Ascending aorta (tissue), 2 donors: ENCODE results near the gene AP2B1. TPM values are rescaled to one million over a fixed set of nuclear protein-coding genes. Genes with fewer than 3 reads are reported as not detected.

ENCODE experiments used
- DNase-seq, 2 donors: peaks; one replicate each; pipeline ENCODE4 v3.0.0-alpha.2; 2019; ENCODE audit warnings: low spot score in 2 of 2
- H3K27ac ChIP-seq, 2 donors: fragments of 200-600 bp; sonication (generic); one replicate each; pipeline ENCODE4 v1.5.1; 2016 to 2017; ENCODE audit warnings: mild to moderate bottlenecking in 1 of 2
- H3K27me3 ChIP-seq: fragments of 200-600 bp; sonication (generic); one replicate; pipeline ENCODE4 v1.5.1; 2017
- H3K36me3 ChIP-seq, 2 donors: fragments of 200-600 bp; sonication (generic); one replicate each; pipeline ENCODE4 v1.5.1; 2016
- H3K4me1 ChIP-seq, 2 donors: fragments of 200-600 bp; sonication (generic); one replicate each; pipeline ENCODE4 v1.5.1; 2016 to 2017; ENCODE audit warnings: mild to moderate bottlenecking in 1 of 2
- H3K4me3 ChIP-seq, 2 donors: fragments of 200-600 bp; sonication (generic); one replicate each; pipeline ENCODE4 v1.5.1; 2016 to 2017; ENCODE audit warnings: mild to moderate bottlenecking in 1 of 2
- H3K9me3 ChIP-seq, 2 donors: fragments of 200-600 bp; sonication (generic); one replicate each; pipeline ENCODE4 v1.5.1; 2016
- CTCF ChIP-seq, 3 experiments: fragments of 200-600 bp in 2 of 3; fragments of 450-650 bp in 1 of 3; sonication (generic) in 2 of 3; IDR thresholded peaks; one replicate each; pipeline ENCODE4 v1.5.1; 2016 to 2019; ENCODE audit warnings: antibody characterized with exemption in 3 of 3, mild to moderate bottlenecking in 1 of 3, moderate library complexity in 1 of 3
- intact Hi-C: fragments of 100-400 bp; cut with DNase I; formaldehyde crosslinking; loops from one replicate; pipeline ENCODE4 v1.15.1; 2023
- total RNA-seq: library from RNA; depleted of rRNA; stranded (reverse); fragments of >200 nt; gene quantifications from one replicate; pipeline ENCODE4 v1.1.0, GENCODE V29; 2016

Gene AP2B1
- total RNA-seq, 1 donor from 2014 or later, result 59.5 TPM

DNA sequence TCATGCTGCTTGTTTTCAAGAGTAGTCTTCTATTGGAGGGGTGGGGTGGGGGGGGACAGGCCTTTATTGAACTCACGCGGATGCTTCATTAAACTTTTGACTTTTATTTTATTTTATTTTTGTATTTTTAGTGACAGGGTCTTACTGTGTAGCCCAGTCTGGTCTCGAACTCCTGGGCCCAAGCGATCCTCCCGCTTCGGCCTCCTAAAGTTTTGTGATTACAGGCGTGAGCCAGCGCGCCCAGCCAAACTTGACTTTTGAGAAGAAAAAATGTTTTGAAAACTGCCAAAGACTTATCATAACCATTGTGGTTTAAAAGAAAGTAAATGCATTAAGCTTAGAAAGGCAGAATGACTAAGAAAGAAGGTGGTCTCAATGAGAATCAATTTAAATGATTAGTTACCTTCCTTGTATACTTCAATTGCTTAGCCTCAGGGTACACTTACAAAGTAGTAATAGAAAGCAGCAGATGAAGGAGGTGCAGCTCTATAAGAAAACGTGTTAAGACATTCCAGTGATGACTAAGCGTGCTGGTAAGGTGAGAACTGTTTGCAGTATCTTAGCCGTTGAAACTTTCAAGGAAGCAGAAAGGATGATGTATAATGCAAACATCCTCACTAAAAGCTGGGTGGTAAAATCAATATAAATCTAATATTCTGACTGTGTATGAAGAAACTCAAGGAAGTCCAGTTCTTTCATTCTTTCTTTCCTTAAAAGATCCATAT is 1.2 kb downstream of the AP2B1 start:
- Histone ChIP-seq H3K4me1 (peaks cover 5 to 12% of the 10 kb centered on the region in 2 donors), H3K27me3 (no peaks in the 10 kb centered on the region), H3K36me3 (no peaks in the 10 kb centered on the region), H3K27ac (no peak overlapping the region), H3K9me3 (no peaks in the 10 kb centered on the region), H3K4me3 (peak overlapping the region; percentile 82 to 99)
- DNase-seq, result no peak
- no peak for TF ChIP-seq CTCF (IDR thresholded peaks at IDR 0.05)
- intact Hi-C loops, result loop anchor here (5.0 kb wide), 2 partner anchors 219 to 949 kb away; partner anchors contain the start of gene TAF15

DNA sequence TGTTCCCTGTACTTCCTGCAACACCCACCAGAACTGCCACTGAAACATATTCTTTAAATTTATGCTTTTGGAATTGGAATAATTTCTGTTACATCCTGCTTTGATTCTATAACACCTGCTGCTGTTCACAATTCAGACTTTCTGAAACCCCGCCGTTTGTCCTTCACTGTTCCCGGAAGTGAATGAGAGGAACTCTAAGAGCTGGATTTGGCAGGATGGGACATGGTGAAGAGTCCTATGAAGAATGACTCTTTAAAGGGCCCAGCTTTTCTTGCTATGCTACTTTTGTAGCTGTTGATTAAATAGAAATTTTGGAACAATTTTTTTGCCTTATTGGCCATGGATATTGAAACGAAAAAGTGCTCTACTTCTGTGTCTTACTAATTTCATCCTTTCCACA is 8.9 kb downstream of the AP2B1 start:
- DNase-seq, result no peak
- Histone ChIP-seq H3K27me3 (no peaks in the 10 kb centered on the region), H3K4me1 (no peaks in the 10 kb centered on the region), H3K4me3 (no peak overlapping the region), H3K9me3 (no peaks in the 10 kb centered on the region), H3K36me3 (peaks cover 34 to 64% of the 10 kb centered on the region in 2 donors), H3K27ac (no peak overlapping the region)
- intact Hi-C loops, result no loop called here
- TF ChIP-seq CTCF (IDR thresholded peaks at IDR 0.05), result no peak

DNA sequence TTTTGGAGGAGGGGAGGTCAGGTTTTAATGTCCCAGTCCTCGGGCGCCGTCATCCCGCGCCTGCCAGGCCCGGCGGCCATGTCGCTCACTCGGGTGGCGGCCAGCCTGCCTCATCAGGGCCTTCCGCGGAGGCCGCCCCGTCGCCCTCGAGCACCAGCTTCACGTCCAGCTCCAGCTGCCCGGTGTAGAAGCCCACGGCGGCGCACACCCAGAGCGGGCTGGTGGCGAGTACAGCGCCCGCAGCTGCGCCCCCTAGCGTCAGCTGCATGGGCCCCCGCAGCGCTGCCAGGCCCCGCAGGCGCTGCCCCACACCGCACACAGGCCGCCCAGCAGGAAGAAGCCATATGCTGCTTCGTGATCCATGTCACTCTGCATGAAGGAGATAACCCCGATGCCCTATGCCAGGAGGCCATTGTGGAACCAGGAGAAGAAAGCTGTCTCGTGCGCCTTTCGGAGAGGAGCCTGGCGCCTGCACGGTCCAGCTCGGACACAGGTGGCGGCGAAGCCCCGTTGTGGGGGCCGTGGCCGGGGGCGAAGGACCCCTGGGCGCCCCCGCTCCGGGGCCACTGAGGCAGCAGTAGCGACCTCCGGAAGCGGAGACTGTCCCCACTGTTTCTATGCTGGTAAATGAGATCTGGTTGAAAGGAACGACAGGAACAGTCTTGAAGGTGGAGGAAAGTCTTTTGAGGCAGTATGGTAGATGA is 9.6 kb downstream of the AP2B1 start:
- no peaks in the 10 kb centered on the region for H3K9me3 ChIP-seq
- H3K27ac ChIP-seq, result no peak overlapping the region
- H3K4me1 ChIP-seq, result no peaks in the 10 kb centered on the region
- H3K27me3 ChIP-seq, result no peaks in the 10 kb centered on the region
- H3K4me3 ChIP-seq, result no peak overlapping the region
- intact Hi-C loops, result no loop called here
- no peak for DNase-seq
- no peak for TF ChIP-seq CTCF (IDR thresholded peaks at IDR 0.05)
- peaks cover 38 to 70% of the 10 kb centered on the region in 2 donors for H3K36me3 ChIP-seq

DNA sequence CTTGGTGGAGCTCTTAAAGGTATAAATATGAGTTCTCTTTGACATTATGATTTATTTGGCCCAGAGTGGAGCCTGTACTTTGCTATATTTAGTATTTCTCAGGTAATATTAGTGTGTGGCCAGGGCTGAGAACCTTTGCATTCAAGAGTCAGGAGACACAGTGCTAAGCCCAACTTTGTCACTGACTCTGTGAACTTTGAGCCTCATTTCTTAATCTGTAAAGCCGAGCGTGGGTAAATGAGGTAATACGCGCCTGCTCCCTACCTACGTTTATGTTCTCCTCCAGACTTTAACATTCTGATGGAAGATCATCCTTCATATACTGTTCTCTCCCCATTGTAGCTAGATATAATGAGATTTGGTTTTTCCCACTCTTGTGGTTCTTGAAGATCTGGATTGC is 10.5 kb downstream of the AP2B1 start:
- Histone ChIP-seq H3K36me3 (peaks cover 45 to 76% of the 10 kb centered on the region in 2 donors), H3K27me3 (no peaks in the 10 kb centered on the region), H3K4me1 (no peaks in the 10 kb centered on the region), H3K4me3 (no peak overlapping the region), H3K9me3 (no peaks in the 10 kb centered on the region), H3K27ac (no peak overlapping the region)
- intact Hi-C loops, result no loop called here
- no peak for TF ChIP-seq CTCF (IDR thresholded peaks at IDR 0.05)
- no peak for DNase-seq

- no peaks in the 10 kb centered on the region for H3K9me3 ChIP-seq
- H3K4me1 ChIP-seq, result no peaks in the 10 kb centered on the region
- H3K4me3 ChIP-seq, result no peak overlapping the region
- no peaks in the 10 kb centered on the region for H3K27me3 ChIP-seq
- H3K36me3 ChIP-seq, result peaks cover 41 to 80% of the 10 kb centered on the region in 2 donors
- no peak overlapping the region for H3K27ac ChIP-seq
- intact Hi-C loops, result no loop called here
- no peak for TF ChIP-seq CTCF (IDR thresholded peaks at IDR 0.05)
- no peak for DNase-seq
Observed at GRCh38 chr17:35603674-35604073, 16.6 kb downstream of the AP2B1 start.
